DND-41 (cell line): ENCODE measurements around the gene TMEM62.

Source experiments
- CTCF ChIP-seq: IDR thresholded peaks from 2 replicates; pipeline ENCODE4 v1.5.1; 2012; ENCODE audit warnings: borderline replicate concordance, low read length, moderate library complexity, mild to moderate bottlenecking; ENCODE audit not compliant: poor library complexity, severe bottlenecking; ENCODE audit errors: extremely low read depth
- EZH2 ChIP-seq: IDR thresholded peaks from 3 replicates; pipeline ENCODE4 v1.6.1; 2012; ENCODE audit warnings: borderline replicate concordance, low read depth, mild to moderate bottlenecking, moderate library complexity, low read length, inconsistent platforms; ENCODE audit not compliant: severe bottlenecking

- TF ChIP-seq CTCF (no peak), EZH2 (no peak)
Observed at GRCh38 chr15:43118829-43119228, 14.6 kb upstream of the TMEM62 start.
